ENCODE results near the gene AGXT2.
A peak's percentile ranks its signal among the peaks of the same experiment; 100 is the strongest.

The AGXT2 gene

GRCh38 chr5:35047785-35048404 lies at the start of gene AGXT2:
Gene AGXT2, minus strand, starts transcription at chr5:35047949. Its CDS starts 57 bp downstream, at chr5:35047892.
- no peak for DNase-seq (ENCODE audit: low spot score)

GRCh38 chr5:35096932-35097331 lies 49.2 kb upstream of the AGXT2 start:
- DNase-seq (ENCODE audit: low spot score) = no peak

- no peak for DNase-seq (ENCODE audit: low spot score)
Observed at GRCh38 chr5:35096216-35096615, 48.5 kb upstream of the AGXT2 start.

GRCh38 chr5:35095366-35095765 lies 47.6 kb upstream of the AGXT2 start:
- DNase-seq (ENCODE audit: low spot score) = no peak

GRCh38 chr5:35094948-35095347 lies 47.2 kb upstream of the AGXT2 start:
- DNase-seq (ENCODE audit: low spot score) = no peak

- DNase-seq (ENCODE audit: low spot score) = no peak
Observed at GRCh38 chr5:35092703-35093102, 45.0 kb upstream of the AGXT2 start.

GRCh38 chr5:35091704-35092103 lies 44.0 kb upstream of the AGXT2 start:
- no peak for DNase-seq (ENCODE audit: low spot score)

- peak; percentile 50 for DNase-seq (ENCODE audit: low spot score)
Observed at GRCh38 chr5:35089334-35090314, 41.9 kb upstream of the AGXT2 start.

- DNase-seq (ENCODE audit: low spot score) = no peak
Observed at GRCh38 chr5:35087991-35088390, 40.2 kb upstream of the AGXT2 start.

- DNase-seq (ENCODE audit: low spot score) = no peak
Observed at GRCh38 chr5:35083150-35083549, 35.4 kb upstream of the AGXT2 start.

GRCh38 chr5:35082530-35082929 lies 34.8 kb upstream of the AGXT2 start:
- no peak for DNase-seq (ENCODE audit: low spot score)

GRCh38 chr5:35081134-35081533 lies 33.4 kb upstream of the AGXT2 start:
- DNase-seq (ENCODE audit: low spot score) = no peak

GRCh38 chr5:35073160-35073559 lies 25.4 kb upstream of the AGXT2 start:
- DNase-seq (ENCODE audit: low spot score) = no peak

GRCh38 chr5:35069188-35069587 lies 21.4 kb upstream of the AGXT2 start:
- DNase-seq (ENCODE audit: low spot score) = no peak

- no peak for DNase-seq (ENCODE audit: low spot score)
Observed at GRCh38 chr5:35067985-35068384, 20.2 kb upstream of the AGXT2 start.

- no peak for DNase-seq (ENCODE audit: low spot score)
Observed at GRCh38 chr5:35066260-35066795, 18.6 kb upstream of the AGXT2 start.

GRCh38 chr5:35063414-35063813 lies 15.7 kb upstream of the AGXT2 start:
- no peak for DNase-seq (ENCODE audit: low spot score)

GRCh38 chr5:35061211-35061770 lies 13.5 kb upstream of the AGXT2 start:
- DNase-seq (ENCODE audit: low spot score) = no peak

GRCh38 chr5:35060236-35060635 lies 12.5 kb upstream of the AGXT2 start:
- no peak for DNase-seq (ENCODE audit: low spot score)

GRCh38 chr5:35059251-35059650 lies 11.5 kb upstream of the AGXT2 start:
- no peak for DNase-seq (ENCODE audit: low spot score)

GRCh38 chr5:35058374-35058788 lies 10.6 kb upstream of the AGXT2 start:
- peak; percentile 18 for DNase-seq (ENCODE audit: low spot score)

- no peak for DNase-seq (ENCODE audit: low spot score)
Observed at GRCh38 chr5:35056686-35057085, 8.9 kb upstream of the AGXT2 start.

GRCh38 chr5:35052838-35053237 lies 5.1 kb upstream of the AGXT2 start:
- no peak for DNase-seq (ENCODE audit: low spot score)

Data from activated CD4-positive, alpha-beta T cell treated with anti-CD3 and anti-CD28 coated beads, Interleukin-2, Interleukin-4, amounts not matched to agents 100 ng/mL and 50 ng/mL, durations not matched to agents 16 hours and 8 hours (primary cell).